GM10248 (cell line): ENCODE results near the gene LDB2.

Experiments
- CTCF ChIA-PET: fragments of 300-600 bp; sonication (Branson Sonifier 250); formaldehyde crosslinking; extraction: SDS; loops from one replicate; lab custom pipeline; 2021; ENCODE audit warnings: antibody characterized with exemption; lab: Yijun Ruan, JAX
- POLR2A ChIA-PET: fragments of 350-650 bp; sonication (Branson Sonifier 250); formaldehyde crosslinking; extraction: SDS; loops from one replicate; lab custom pipeline; 2020; ENCODE audit warnings: antibody characterized with exemption; lab: Yijun Ruan, JAX
- DNase-seq: peaks from one replicate; pipeline ENCODE4 v3.0.0; 2012; ENCODE audit errors: extremely low spot score
- CTCF ChIP-seq: IDR thresholded peaks from 2 replicates; pipeline ENCODE4 v1.5.1; 2012; ENCODE audit warnings: mild to moderate bottlenecking, low read depth; ENCODE audit errors: extremely low read depth, missing control alignments, control extremely low read depth

The LDB2 gene

GRCh38 chr4:16713696-16714095, 184.7 kb downstream of the LDB2 start:
- TF ChIP-seq CTCF = no peak
- POLR2A ChIA-PET = no interaction called here
- DNase-seq = no peak
- CTCF ChIA-PET = interaction anchor here (1.2 kb wide), 1 partner anchor 25 kb away, joined by 3 read pairs; no protein-coding TSS in a partner anchor

- no peak for TF ChIP-seq CTCF
- CTCF ChIA-PET = interaction anchor here (1.2 kb wide), 1 partner anchor 24 kb away, joined by 3 read pairs; no protein-coding TSS in a partner anchor
- DNase-seq = no peak
- POLR2A ChIA-PET = no interaction called here
Measured at GRCh38 chr4:16713271-16713670, 185.2 kb downstream of the LDB2 start.

GRCh38 chr4:16710198-16710597, 188.2 kb downstream of the LDB2 start:
- ChIA-PET POLR2A (no interaction called here), CTCF (interaction anchor here (1.0 kb wide), 1 partner anchor 22 kb away, joined by 4 read pairs; no protein-coding TSS in a partner anchor)

GRCh38 chr4:16707874-16708273, 190.6 kb downstream of the LDB2 start:
- no peak for TF ChIP-seq CTCF
- ChIA-PET CTCF (interaction anchor here (1.7 kb wide), 1 partner anchor 22 kb away, joined by 6 read pairs; no protein-coding TSS in a partner anchor), POLR2A (no interaction called here)
- DNase-seq = no peak

More at GRCh38 chr4:16710198-16710597, 188.2 kb downstream of the LDB2 start:
- no peak for TF ChIP-seq CTCF
- DNase-seq = no peak

- no peak for DNase-seq
- CTCF ChIA-PET = no interaction called here
- POLR2A ChIA-PET = no interaction called here
- no peak for TF ChIP-seq CTCF
Measured at GRCh38 chr4:16706251-16706650, 192.2 kb downstream of the LDB2 start.

GRCh38 chr4:16705341-16705740, 193.1 kb downstream of the LDB2 start:
- no peak for TF ChIP-seq CTCF
- CTCF ChIA-PET = no interaction called here
- POLR2A ChIA-PET = no interaction called here
- no peak for DNase-seq
